ENCODE data around the gene OR7D2.
"Not testable (repeated sequence)": the region's sequence is repeated elsewhere in the genome, so short reads cannot be mapped to it uniquely, and the experiment has no call there.

Gene OR7D2

GRCh38 chr19:9171393-9171991 is 7.3 kb upstream of the OR7D2 start:
- H3K4me1 Mint-ChIP-seq, result no peaks in the 10 kb centered on the region
- no peak overlapping the region for H3K27ac Mint-ChIP-seq
- TF ChIP-seq CTCF (IDR thresholded peaks at IDR 0.05), result no peak
- H3K27me3 Mint-ChIP-seq (ENCODE audit: low read depth, poor library complexity), result no peaks in the 10 kb centered on the region
- DNase-seq, result no peak
- peaks cover 29% of the 10 kb centered on the region for H3K36me3 Mint-ChIP-seq (ENCODE audit: low read depth)
- peaks cover 30% of the 10 kb centered on the region for H3K9me3 Mint-ChIP-seq
- H3K4me3 Mint-ChIP-seq, result no peak overlapping the region

- DNase-seq, result no peak
- no peaks in the 10 kb centered on the region for H3K27me3 Mint-ChIP-seq (ENCODE audit: low read depth, poor library complexity)
- H3K9me3 Mint-ChIP-seq, result peaks cover 42% of the 10 kb centered on the region
- no peak for TF ChIP-seq CTCF (IDR thresholded peaks at IDR 0.05)
- H3K27ac Mint-ChIP-seq, result no peak overlapping the region
- H3K36me3 Mint-ChIP-seq (ENCODE audit: low read depth), result peaks cover 31% of the 10 kb centered on the region
- no peak overlapping the region for H3K4me3 Mint-ChIP-seq
- no peaks in the 10 kb centered on the region for H3K4me1 Mint-ChIP-seq
These were observed 3.5 kb upstream of the OR7D2 start for GRCh38 chr19:9175326-9175725.

GRCh38 chr19:9183000-9183399 is 4.2 kb downstream of the OR7D2 start:
- H3K4me1 Mint-ChIP-seq, result no peaks in the 10 kb centered on the region
- no peak overlapping the region for H3K27ac Mint-ChIP-seq
- H3K36me3 Mint-ChIP-seq (ENCODE audit: low read depth), result peaks cover 29% of the 10 kb centered on the region
- H3K27me3 Mint-ChIP-seq (ENCODE audit: low read depth, poor library complexity), result no peaks in the 10 kb centered on the region
- peaks cover 48% of the 10 kb centered on the region for H3K9me3 Mint-ChIP-seq
- H3K4me3 Mint-ChIP-seq, result no peak overlapping the region
- no peak for DNase-seq
- TF ChIP-seq CTCF (IDR thresholded peaks at IDR 0.05), result no peak

- H3K36me3 Mint-ChIP-seq (ENCODE audit: low read depth), result peaks cover 29% of the 10 kb centered on the region
- no peak for DNase-seq
- no peak for TF ChIP-seq CTCF (IDR thresholded peaks at IDR 0.05)
- peaks cover 10% of the 10 kb centered on the region for H3K27me3 Mint-ChIP-seq (ENCODE audit: low read depth, poor library complexity)
- no peaks in the 10 kb centered on the region for H3K4me1 Mint-ChIP-seq
- H3K27ac Mint-ChIP-seq, result no peak overlapping the region
- H3K9me3 Mint-ChIP-seq, result peaks cover 61% of the 10 kb centered on the region
- H3K4me3 Mint-ChIP-seq, result no peak overlapping the region
These were observed 8.4 kb downstream of the OR7D2 start for GRCh38 chr19:9187191-9187590.

- no peak overlapping the region for H3K4me3 Mint-ChIP-seq
- H3K27ac Mint-ChIP-seq, result no peak overlapping the region
- H3K9me3 Mint-ChIP-seq, result peaks cover 58% of the 10 kb centered on the region
- no peak for DNase-seq
- TF ChIP-seq CTCF (IDR thresholded peaks at IDR 0.05), result no peak
- peaks cover 10% of the 10 kb centered on the region for H3K27me3 Mint-ChIP-seq (ENCODE audit: low read depth, poor library complexity)
- H3K4me1 Mint-ChIP-seq, result no peaks in the 10 kb centered on the region
- H3K36me3 Mint-ChIP-seq (ENCODE audit: low read depth), result peaks cover 21% of the 10 kb centered on the region
These were observed 10.8 kb downstream of the OR7D2 start for GRCh38 chr19:9189535-9189934.

- not testable (repeated sequence) for H3K27me3 Mint-ChIP-seq (ENCODE audit: low read depth, poor library complexity); H3K27ac Mint-ChIP-seq; H3K4me1 Mint-ChIP-seq; H3K4me3 Mint-ChIP-seq; H3K36me3 Mint-ChIP-seq (ENCODE audit: low read depth); DNase-seq
- H3K9me3 Mint-ChIP-seq, result peaks cover 53% of the 10 kb centered on the region
These were observed 19.3 kb downstream of the OR7D2 start for GRCh38 chr19:9198044-9198443.

Data from nephron progenitor cell (in vitro differentiated cells).